Neural progenitor cell (in vitro differentiated cells): ENCODE results near the gene HIRA. TPM values are rescaled to one million over a fixed set of nuclear protein-coding genes. Genes with fewer than 3 reads are reported as not detected.
"Not testable (repeated sequence)": the region's sequence is repeated elsewhere in the genome, so short reads cannot be mapped to it uniquely, and the experiment has no call there.

Experiments used
- DNase-seq: peaks from one replicate; pipeline ENCODE4 v3.0.0-alpha.2; 2016; ENCODE audit warnings: low spot score
- H2AFZ ChIP-seq: fragments of 200-600 bp; sonication (generic); replicated peaks from 2 replicates; pipeline ENCODE4 v1.6.1; 2016; ENCODE audit warnings: antibody characterized with exemption
- H3F3A ChIP-seq: fragments of 200-600 bp; sonication (generic); 2 replicates; pipeline ENCODE4 v1.6.1; 2016; ENCODE audit warnings: antibody characterized with exemption, low read depth
- H3K27ac ChIP-seq: fragments of 200-600 bp; sonication (generic); 2 replicates; pipeline ENCODE4 v1.5.1; 2016; ENCODE audit warnings: mild to moderate bottlenecking
- H3K27me3 ChIP-seq: fragments of 200-600 bp; sonication (generic); 2 replicates; pipeline ENCODE4 v1.6.1; 2016; ENCODE audit warnings: mild to moderate bottlenecking, moderate library complexity
- H3K36me3 ChIP-seq: fragments of 200-600 bp; sonication (generic); 2 replicates; pipeline ENCODE4 v1.5.1; 2016
- H3K4me1 ChIP-seq: fragments of 200-600 bp; sonication (generic); 2 replicates; pipeline ENCODE4 v1.6.1; 2016; ENCODE audit warnings: mixed run types
- H3K4me2 ChIP-seq: fragments of 200-600 bp; sonication (generic); 2 replicates; pipeline ENCODE4 v1.6.1; 2016
- H3K4me3 ChIP-seq: fragments of 200-600 bp; sonication (generic); 2 replicates; pipeline ENCODE4 v1.5.1; 2016
- H3K79me2 ChIP-seq: fragments of 200-600 bp; sonication (generic); 2 replicates; pipeline ENCODE4 v1.6.1; 2016; ENCODE audit warnings: low read depth
- H3K9ac ChIP-seq: fragments of 200-600 bp; sonication (generic); 2 replicates; pipeline ENCODE4 v1.6.1; 2016
- H3K9me3 ChIP-seq: fragments of 200-600 bp; sonication (generic); 2 replicates; pipeline ENCODE4 v1.5.1; 2016; ENCODE audit warnings: low read depth
- H4K20me1 ChIP-seq: fragments of 200-600 bp; sonication (generic); 2 replicates; pipeline ENCODE4 v1.6.1; 2016; ENCODE audit warnings: low read depth
- H3K27ac Mint-ChIP-seq: 3 replicates; pipeline ENCODE4 v1.8.0; 2021; ENCODE audit warnings: mixed read lengths
- H3K27me3 Mint-ChIP-seq: 2 replicates; pipeline ENCODE4 v1.8.0; 2022; ENCODE audit warnings: low read depth, mild to moderate bottlenecking, inconsistent platforms, moderate library complexity, mixed read lengths; ENCODE audit not compliant: insufficient read depth
- H3K36me3 Mint-ChIP-seq: 3 replicates; pipeline ENCODE4 v1.8.0; 2021; ENCODE audit warnings: mixed read lengths
- H3K4me1 Mint-ChIP-seq: 3 replicates; pipeline ENCODE4 v1.8.0; 2021; ENCODE audit warnings: mixed read lengths
- H3K4me3 Mint-ChIP-seq: 3 replicates; pipeline ENCODE4 v1.8.0; 2021; ENCODE audit warnings: mild to moderate bottlenecking, moderate library complexity, mixed read lengths
- H3K9me3 Mint-ChIP-seq: 3 replicates; pipeline ENCODE4 v1.8.0; 2020; ENCODE audit warnings: mixed read lengths
- EZH2 ChIP-seq: fragments of 200-600 bp; sonication (generic); IDR thresholded peaks from 2 replicates; pipeline ENCODE4 v1.6.1; 2017; ENCODE audit warnings: antibody characterized with exemption, mild to moderate bottlenecking, moderate library complexity
- EZH2phosphoT487 ChIP-seq: fragments of 200-600 bp; sonication (generic); IDR thresholded peaks from 2 replicates; pipeline ENCODE4 v1.6.1; 2017; ENCODE audit warnings: antibody characterized with exemption
- total RNA-seq: library from RNA; depleted of rRNA; stranded (reverse); fragments of >200 nt; gene quantifications from 2 replicates; pipeline ENCODE4 v1.2.3, GENCODE V29; 2015; ENCODE audit warnings: low replicate concordance
- TF ChIP-seq, protein P1 (sequence below): fragments of 200-600 bp; sonication (generic); IDR thresholded peaks from 2 replicates; pipeline ENCODE4 v1.5.1; 2017; ENCODE audit warnings: antibody characterized with exemption, mild to moderate bottlenecking

Gene HIRA
- total RNA-seq, 1 donor from 2014 or later = 18.9 TPM

DNA sequence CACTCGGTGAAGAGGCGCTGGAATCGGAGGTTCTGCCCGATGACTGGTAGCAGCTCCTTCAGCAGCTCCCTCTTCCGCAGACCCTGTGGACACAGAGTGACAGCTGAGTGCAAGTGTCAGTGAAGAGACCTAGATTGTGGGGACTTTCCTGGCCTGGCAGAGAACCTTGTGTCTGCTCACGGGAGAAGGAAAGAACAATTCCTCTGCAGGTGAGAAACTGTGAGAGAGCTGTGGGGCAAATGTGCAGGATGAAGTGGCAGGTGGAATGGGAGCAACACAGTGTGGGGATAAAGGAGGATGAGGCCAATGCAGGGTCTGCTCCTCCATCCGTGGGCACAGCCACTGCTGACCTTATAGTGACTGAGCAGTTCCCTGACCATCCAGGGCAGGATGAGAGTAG lies 100.1 kb downstream of the HIRA start:
- H3K27ac ChIP-seq = no peak overlapping the region
- Mint-ChIP-seq H3K4me1 (no peaks in the 10 kb centered on the region), H3K9me3 (peaks cover 49% of the 10 kb centered on the region)

GRCh38 chr22:19330865-19331418 lies 100.6 kb downstream of the HIRA start:
- H3K4me1 ChIP-seq = no peaks in the 10 kb centered on the region
- TF ChIP-seq, protein P1, sequence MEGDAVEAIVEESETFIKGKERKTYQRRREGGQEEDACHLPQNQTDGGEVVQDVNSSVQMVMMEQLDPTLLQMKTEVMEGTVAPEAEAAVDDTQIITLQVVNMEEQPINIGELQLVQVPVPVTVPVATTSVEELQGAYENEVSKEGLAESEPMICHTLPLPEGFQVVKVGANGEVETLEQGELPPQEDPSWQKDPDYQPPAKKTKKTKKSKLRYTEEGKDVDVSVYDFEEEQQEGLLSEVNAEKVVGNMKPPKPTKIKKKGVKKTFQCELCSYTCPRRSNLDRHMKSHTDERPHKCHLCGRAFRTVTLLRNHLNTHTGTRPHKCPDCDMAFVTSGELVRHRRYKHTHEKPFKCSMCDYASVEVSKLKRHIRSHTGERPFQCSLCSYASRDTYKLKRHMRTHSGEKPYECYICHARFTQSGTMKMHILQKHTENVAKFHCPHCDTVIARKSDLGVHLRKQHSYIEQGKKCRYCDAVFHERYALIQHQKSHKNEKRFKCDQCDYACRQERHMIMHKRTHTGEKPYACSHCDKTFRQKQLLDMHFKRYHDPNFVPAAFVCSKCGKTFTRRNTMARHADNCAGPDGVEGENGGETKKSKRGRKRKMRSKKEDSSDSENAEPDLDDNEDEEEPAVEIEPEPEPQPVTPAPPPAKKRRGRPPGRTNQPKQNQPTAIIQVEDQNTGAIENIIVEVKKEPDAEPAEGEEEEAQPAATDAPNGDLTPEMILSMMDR = no peak
- TF ChIP-seq EZH2 (no peak), EZH2phosphoT487 (no peak)
- no peak overlapping the region for H3K27ac Mint-ChIP-seq
- peaks cover 8% of the 10 kb centered on the region for H3K36me3 ChIP-seq
- no peaks in the 10 kb centered on the region for H4K20me1 ChIP-seq
- H3K79me2 ChIP-seq = no peaks in the 10 kb centered on the region
- no peaks in the 10 kb centered on the region for H3F3A ChIP-seq
- no peak overlapping the region for H3K9ac ChIP-seq
- H3K27me3 Mint-ChIP-seq = peaks cover 3% of the 10 kb centered on the region
- no peaks in the 10 kb centered on the region for H3K9me3 ChIP-seq
- H3K4me3 ChIP-seq = no peak overlapping the region
- H3K27me3 ChIP-seq = no peaks in the 10 kb centered on the region
- no peak for DNase-seq
- H3K36me3 Mint-ChIP-seq = peaks cover 65% of the 10 kb centered on the region
- no peak overlapping the region for H3K27ac ChIP-seq
- H3K4me3 Mint-ChIP-seq = no peak overlapping the region
- no peaks in the 10 kb centered on the region for H3K4me1 Mint-ChIP-seq
- H3K9me3 Mint-ChIP-seq = peaks cover 44% of the 10 kb centered on the region
- no peak overlapping the region for H2AFZ ChIP-seq
- no peak overlapping the region for H3K4me2 ChIP-seq

More for the DNA sequence above, 100.1 kb downstream of the HIRA start:
- Mint-ChIP-seq H3K27ac (no peak overlapping the region), H3K27me3 (peaks cover 5% of the 10 kb centered on the region), H3K36me3 (peaks cover 66% of the 10 kb centered on the region), H3K4me3 (no peak overlapping the region)
- DNase-seq = no peak
- no peaks in the 10 kb centered on the region for H3K79me2 ChIP-seq
- H3K9ac ChIP-seq = no peak overlapping the region
- H4K20me1 ChIP-seq = no peaks in the 10 kb centered on the region
- peaks cover 8% of the 10 kb centered on the region for H3K36me3 ChIP-seq
- H3F3A ChIP-seq = no peaks in the 10 kb centered on the region
- H3K27me3 ChIP-seq = no peaks in the 10 kb centered on the region
- H3K4me1 ChIP-seq = no peaks in the 10 kb centered on the region
- TF ChIP-seq, protein P1 = no peak
- TF ChIP-seq EZH2phosphoT487 = no peak
- TF ChIP-seq EZH2 = no peak
- H2AFZ ChIP-seq = no peak overlapping the region
- H3K4me3 ChIP-seq = no peak overlapping the region
- no peaks in the 10 kb centered on the region for H3K9me3 ChIP-seq
- H3K4me2 ChIP-seq = no peak overlapping the region

DNA sequence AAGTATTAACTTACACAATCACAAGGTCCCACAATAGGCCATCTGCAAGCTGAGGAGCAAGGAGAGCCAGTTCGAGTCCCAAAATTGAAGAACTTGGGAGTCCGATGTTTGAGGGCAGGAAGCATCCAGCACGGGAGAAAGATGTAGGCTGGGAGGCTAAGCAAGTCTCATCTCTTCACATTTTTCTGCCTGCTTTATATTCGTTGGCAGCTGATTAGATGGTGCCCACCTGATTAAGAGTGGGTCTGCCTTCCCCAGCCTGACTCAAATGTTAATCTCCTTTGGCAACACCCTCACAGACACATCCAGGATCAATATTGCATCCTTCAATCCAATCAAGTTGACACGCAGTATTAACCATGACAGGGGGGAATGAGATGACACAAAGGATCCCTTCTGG lies 101.3 kb downstream of the HIRA start:
- H3K36me3 Mint-ChIP-seq = peaks cover 58% of the 10 kb centered on the region
- not testable (repeated sequence) for H3K4me2 ChIP-seq, H3K9me3 ChIP-seq, H3K4me1 ChIP-seq, H3K27ac ChIP-seq, DNase-seq, H3K4me3 ChIP-seq, H3K79me2 ChIP-seq, H3K27me3 Mint-ChIP-seq, H3K4me1 Mint-ChIP-seq, H3K36me3 ChIP-seq, H4K20me1 ChIP-seq, H3K4me3 Mint-ChIP-seq, H3K9ac ChIP-seq, H3K27me3 ChIP-seq, H3F3A ChIP-seq, H3K27ac Mint-ChIP-seq, H2AFZ ChIP-seq
- peaks cover 37% of the 10 kb centered on the region for H3K9me3 Mint-ChIP-seq

GRCh38 chr22:19329454-19329853 lies 102.1 kb downstream of the HIRA start:
- TF ChIP-seq, protein P1 = no peak
- no peak for TF ChIP-seq EZH2phosphoT487
- no peak for TF ChIP-seq EZH2
- Mint-ChIP-seq H3K27me3 (peaks cover 3% of the 10 kb centered on the region), H3K4me1 (no peaks in the 10 kb centered on the region), H3K4me3 (no peak overlapping the region), H3K27ac (no peak overlapping the region), H3K9me3 (peaks cover 35% of the 10 kb centered on the region), H3K36me3 (peaks cover 54% of the 10 kb centered on the region)
- H3K4me3 ChIP-seq = no peak overlapping the region
- H3K9me3 ChIP-seq = peaks cover 1% of the 10 kb centered on the region
- H3K4me2 ChIP-seq = no peak overlapping the region
- H4K20me1 ChIP-seq = no peaks in the 10 kb centered on the region
- no peaks in the 10 kb centered on the region for H3K79me2 ChIP-seq
- no peaks in the 10 kb centered on the region for H3F3A ChIP-seq
- no peaks in the 10 kb centered on the region for H3K4me1 ChIP-seq
- no peak for DNase-seq
- H3K36me3 ChIP-seq = peaks cover 3% of the 10 kb centered on the region
- no peaks in the 10 kb centered on the region for H3K27me3 ChIP-seq
- H2AFZ ChIP-seq = no peak overlapping the region
- no peak overlapping the region for H3K9ac ChIP-seq
- H3K27ac ChIP-seq = no peak overlapping the region
